Measurements from ENCODE around the gene WBP2.

Gene WBP2

DNA sequence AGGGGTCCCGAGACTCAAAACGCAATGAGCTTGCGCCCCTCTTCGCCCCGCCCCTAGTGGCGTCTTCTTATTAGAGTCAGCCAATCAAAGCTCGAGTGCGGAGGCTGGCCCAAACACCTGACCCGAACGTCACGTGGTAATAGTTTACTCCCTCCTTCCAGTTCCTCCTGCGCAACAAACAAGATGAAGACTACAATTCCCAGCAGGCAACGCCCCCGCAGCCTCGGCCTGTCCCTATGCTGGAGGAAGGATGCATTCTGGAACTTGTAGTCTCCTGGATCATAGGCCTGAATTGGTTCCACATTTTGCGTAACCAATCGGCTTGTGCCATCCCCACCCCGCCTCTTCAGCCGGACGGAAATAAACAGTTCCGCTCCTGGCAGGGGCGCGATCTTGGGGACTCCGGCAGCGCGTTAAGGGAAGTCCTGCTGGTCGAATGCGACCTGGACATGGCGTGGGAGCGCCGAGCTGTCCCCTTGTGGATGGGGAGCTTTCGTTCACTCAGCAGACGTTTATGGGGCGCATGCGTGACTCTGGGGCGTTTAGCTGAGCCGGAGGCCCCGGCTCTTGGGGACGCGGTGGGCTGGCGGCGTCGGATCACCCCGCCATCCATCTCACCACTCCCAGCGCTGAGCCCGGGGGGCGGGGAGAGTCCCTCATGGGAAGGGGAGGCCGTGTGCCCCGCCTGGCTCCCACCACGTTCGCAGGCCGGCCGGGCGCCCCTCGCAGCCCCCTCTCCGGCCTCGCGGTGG lies at the start of gene WBP2:
Gene WBP2, minus strand, starts transcription at position 26 of the 752 bp plus-strand sequence. CDS start 38 bp downstream, outside the sequence.
- peak; percentile 100 for DNase-seq

DNA sequence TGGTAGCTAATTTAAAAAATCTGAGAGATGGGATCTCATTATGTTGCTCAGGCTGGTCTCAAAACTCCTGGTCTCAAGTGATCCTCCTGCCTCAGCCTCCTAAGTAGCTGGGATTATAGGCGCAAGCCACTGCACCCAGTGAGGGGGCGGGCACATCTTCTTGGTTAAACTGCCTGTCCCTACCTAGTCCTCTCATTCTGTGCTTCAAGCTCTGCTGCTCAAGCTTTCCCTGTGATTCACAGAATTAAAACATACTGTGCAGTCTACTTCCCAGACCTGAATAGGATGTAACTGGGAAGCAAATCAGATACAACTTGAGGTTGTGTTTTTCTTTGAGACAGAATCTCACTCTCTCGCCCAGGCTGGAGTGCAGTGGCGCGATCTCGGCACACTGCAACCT lies 47.3 kb upstream of the WBP2 start:
- no peak for DNase-seq

GRCh38 chr17:75901727-75902126 lies 46.6 kb upstream of the WBP2 start:
- no peak for DNase-seq

GRCh38 chr17:75900691-75901533 lies 45.8 kb upstream of the WBP2 start:
- no peak for DNase-seq

DNA sequence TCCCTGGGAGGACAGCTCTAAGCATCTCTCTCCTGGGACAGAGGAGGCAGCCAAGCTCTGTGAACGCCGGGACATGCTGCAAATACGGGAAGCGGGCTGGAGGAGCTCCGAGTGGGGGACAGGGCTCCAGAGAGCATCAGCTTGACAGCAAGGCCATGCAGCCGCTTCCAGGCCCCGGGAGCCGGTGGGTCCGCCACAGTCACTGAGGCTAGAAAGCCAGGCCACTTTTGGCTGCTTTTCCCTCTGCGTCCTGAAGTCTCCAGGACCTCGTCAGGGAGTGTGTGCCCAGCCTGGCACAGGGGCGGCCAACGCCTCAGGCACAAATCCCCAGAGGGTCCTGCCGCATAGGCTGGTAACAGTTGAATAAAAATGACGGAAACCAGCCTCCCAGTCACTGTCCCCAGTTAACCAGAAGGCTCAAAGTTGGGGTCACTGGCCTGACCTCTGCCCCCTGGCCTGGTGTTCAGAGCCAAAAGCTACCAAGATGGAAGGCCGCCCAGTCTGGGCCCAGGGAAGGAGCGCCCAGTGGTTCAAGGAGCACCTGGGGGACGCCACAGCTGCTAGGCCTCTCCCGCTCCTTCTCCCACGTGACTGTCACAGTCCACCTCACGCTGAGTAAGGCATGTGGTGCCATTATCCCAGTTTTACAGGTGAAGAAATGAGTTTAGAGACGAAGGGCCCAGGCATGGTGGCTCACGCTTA lies 44.8 kb upstream of the WBP2 start:
- no peak for DNase-seq

DNA sequence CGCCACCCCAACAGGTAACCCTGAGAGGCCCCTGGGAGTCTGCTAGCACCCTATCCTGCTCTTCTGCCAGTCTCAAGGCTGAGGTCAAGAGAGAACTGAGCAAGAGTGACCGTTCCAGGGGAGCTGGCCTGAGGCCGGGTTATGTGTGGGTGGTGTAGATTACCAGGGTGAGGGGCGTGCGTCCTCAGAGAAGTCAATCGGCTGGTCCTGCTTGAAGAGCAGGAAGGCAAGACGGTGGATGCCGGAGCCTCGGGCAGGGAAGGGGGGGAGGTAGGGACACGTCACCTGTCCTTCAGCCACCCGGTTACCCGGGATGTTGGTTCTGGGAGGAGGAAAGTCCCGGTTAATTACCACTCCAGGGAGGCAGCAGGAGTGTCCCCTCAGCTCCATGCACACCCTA lies 44.2 kb upstream of the WBP2 start:
- DNase-seq, result no peak

DNA sequence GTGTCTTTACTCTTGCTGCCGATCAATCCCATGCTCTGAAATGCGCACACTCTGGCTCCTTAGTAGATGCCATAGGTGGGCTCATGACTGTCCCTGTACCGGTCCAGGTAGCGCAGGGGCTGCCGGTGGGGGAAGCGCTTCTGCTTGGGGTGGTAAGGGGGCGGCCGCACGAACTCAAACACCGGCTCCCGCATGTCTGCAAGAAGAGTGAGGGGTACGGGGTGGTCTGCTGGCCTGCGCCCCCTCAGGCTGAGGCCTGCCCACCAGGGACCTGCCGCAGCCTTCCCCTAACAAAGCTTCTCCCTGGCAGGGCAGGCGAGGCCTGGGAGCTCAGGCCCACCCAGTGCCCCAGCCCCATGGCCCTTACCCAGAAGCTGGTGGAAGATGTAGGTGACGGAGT lies 43.7 kb upstream of the WBP2 start:
- no peak for DNase-seq

DNA sequence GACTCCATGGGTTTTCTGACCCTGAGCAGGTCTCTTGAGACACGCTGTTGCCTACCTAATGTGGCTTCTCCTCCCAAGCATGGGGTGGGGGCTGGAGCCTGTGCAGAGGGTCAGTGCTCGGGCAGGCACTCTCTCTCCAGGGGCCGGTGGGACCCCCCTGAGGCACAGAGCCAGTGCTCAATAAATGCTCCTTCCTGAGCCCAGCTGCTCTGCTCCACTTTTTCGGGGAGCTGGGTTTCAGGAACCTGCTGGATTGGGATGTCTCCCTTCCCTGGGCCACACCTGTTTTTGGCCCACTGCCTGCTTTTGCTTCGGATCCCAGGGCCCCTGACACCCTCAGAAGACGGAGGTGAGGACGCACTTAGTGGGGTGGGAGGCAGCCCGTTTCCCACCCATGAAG lies 42.9 kb upstream of the WBP2 start:
- no peak for DNase-seq

DNA sequence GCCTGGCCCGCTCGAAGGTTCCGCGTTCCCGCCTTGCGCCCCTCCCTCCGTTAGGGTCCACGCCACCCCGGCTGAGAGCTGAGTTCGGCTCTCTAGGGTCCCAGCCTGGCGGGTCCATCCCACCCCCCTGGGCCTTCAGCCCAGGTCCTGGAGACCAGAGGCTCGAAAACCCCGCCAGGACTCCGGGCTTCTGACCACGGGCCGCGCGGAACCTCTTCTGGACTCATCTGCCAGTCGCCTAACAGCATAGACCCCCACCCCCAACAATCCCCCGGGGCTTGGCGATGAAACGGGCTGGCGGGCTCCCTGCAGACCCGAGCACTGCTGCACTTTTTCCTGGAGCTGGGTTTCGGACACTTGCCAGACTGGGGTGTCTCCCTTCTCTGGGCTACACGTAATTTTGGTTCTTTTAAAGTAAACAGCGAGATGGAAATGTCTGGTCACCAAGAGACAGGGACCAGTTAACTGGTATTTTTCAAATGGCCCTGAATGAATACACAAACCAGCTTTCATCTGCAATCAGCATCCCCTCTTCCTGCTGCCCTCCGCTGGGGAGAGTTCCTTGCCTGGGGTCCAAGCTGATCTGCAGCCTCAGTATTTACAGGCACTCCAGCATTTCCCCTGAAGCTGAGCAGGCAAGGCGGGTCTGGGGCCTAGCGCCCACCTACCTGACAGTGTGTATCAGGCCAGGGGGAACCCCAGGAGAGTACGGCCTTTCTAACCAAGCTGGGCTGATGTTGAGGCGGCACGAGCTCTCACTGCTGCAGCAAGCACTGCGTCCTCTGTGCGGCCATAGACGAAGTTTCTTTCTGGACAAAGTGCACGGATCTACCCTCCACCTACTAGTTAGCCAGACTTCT lies 42.3 kb upstream of the WBP2 start:
- DNase-seq, result no peak

GRCh38 chr17:75896415-75897159 lies 41.5 kb upstream of the WBP2 start, which contains the start of gene TRIM65:
TRIM65 (minus strand) TSS chr17:75896951; CDS start chr17:75896937, 14 bp downstream.
- peak; percentile 82 for DNase-seq

DNA sequence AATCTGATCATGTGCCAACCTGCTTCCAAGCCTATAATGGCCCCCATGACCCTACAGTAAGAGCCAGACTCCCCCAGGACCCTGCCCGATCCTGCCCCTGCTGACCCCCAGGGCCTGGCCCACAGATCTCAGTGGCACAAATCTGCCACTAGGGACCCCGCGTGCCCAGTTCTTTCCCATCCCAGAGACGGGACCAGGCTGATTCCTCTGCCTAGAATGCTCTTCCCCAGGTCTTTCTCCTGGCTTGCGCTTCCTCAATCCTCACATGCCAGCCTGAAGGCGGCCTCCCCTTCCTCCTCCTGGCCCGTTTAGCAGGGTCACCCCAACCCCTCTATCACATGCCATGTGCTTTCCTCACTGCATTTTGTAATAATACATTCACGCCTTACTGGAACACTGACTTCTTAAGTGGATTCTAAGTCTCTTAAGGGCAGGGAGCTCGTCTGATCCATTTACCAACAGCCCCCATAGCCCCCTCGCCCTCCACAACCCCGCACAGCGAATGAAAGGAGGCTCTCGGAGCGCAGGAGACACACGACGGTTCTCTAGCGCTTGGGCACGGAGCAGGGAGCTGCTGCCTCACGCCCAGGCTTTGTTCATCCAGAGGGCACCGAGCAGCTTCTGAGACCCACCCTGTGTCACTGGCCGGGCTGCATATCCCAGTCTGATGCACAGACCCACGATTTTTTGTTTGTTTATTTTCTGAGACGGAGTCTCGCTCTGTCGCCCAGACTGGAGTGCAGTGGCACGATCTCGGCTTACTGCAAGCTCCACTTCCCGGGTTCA lies 40.4 kb upstream of the WBP2 start:
- DNase-seq, result no peak

- no peak for DNase-seq
These were observed 39.1 kb upstream of the WBP2 start for GRCh38 chr17:75894049-75894733.

DNA sequence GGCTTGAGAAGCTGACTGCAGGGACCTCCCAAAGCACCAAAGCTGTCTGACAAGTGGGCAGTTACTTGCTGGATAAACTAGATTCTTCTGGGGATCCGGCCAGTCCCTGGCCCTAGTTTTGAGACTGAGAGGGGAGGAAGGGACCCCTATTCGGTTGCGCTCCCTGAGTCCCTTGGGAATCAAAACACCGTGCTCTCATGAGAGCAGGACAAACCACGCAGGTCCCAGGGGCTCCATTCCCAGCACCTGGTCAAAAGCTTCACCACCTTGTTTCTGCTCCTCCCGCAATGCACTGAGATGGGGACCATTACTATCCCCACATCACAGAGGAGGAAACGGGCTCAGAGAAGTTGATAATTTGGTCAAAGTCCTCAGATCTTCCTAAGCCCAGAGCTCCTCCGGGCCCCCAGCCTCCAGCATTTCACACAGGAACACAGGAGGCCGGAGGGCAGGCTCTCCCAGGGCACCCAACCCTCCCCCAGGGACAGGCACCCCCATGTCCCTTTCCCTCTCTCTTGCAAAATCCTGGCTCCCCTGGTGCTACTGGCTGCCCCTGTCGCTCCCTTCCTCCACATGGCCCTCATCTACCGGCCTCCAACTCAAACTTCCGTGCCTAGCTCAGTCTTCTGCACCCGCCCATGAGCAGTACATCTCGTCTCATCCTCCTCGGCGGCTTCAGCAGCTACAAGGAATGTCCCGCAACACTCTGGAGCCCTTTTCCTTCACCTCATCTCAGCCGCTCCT lies 38.3 kb upstream of the WBP2 start:
- DNase-seq, result no peak

DNA sequence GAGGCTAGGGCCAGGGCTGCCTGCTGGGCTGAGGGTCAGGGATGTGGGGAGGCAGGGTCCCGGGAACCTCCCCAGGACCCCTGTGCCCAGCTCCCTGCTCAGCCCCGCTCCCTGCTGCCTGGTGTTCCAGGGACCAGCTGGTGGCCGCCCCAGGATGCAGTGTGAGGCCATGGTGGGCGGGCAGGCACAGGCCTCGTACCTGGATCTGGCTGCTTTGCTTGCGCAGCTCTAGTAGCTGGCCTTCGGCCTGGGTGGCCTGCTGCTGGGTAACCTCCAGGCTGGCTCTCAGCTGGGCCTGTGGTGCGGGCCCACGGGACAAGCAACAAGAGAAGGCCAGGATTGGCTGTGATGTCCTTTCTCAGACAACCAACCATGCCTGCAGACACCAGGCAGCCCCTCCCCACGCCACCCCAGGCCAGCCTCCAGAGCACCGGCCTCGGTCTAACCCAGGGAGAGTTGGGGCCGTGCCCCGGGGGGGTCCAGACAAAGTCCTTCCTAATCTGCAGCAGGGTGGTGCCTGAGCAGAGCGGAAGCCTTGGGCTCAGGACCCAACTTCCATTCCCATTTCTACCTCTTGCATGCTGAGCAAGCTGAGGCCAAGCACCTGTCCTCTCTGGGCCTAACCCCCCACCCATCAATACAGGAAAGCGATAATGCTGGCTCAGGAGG lies 37.6 kb upstream of the WBP2 start:
- no peak for DNase-seq

DNA sequence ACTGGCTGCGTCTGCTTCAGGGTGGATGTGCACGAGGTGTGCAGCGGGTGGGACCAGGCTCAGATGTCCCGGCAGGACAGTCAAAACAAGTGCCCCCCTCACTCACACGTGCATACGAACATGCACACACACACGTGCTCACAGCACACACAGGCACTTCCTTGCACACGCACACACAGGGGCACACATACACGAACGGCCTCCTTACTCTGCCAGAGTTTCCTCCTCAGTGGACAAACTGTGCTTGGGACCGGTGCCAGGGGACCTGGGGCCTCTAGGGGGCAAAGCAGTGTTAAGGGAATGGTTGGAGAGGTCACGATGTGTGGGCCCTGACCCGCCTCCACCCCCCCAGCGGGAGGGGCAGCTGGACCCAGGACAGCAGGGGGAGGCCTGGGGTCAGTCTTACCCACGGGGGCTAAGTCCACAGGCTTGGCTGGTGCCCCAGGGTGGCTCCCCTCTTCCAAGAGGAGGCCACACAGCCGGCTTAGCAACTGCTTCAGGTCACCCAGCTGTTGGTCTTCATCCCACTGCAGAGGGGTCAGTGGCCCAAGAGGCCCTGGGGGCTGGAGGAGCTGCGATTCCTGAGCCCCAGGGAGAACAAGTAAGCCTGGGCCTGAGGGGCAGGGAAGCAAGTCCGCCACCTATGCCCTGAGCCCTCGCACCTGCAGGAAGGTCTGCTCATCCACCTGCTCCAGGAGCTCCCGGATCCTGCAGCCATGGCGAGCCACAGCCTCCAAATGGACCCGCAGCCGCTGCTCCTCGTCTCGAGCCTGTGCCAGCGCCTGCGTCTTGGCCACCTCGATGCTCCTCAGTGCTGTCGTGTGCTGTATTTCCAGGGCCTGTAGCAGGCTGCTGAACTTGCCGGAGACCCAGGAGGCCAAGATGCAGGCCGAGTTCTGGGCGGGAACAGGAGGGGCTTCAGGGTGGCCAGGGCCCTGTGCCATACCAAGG lies 36.7 kb upstream of the WBP2 start:
- DNase-seq, result no peak

- DNase-seq, result no peak
These were observed 36.0 kb upstream of the WBP2 start for GRCh38 chr17:75891022-75891604.

DNA sequence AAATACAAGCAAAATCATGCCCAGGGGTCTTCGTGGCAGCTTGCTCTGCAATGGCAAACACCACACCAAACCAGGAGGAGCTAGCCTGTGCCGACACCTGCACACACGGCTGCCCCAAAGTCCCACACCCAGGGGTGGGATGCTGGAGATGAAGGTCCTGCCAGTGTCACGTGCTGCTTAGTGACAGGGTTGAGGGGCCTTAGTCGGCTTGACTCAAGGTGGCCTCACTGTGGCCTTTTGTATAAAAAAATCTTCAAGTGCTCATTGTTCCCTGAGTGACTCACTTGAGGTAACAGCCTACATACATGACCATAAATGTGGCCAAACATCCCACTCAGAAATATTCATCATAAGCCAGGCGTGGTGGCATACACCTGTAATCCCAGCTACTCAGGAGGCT lies 34.3 kb upstream of the WBP2 start:
- DNase-seq, result no peak

All from CD4-positive, alpha-beta T cell treated with Interleukin-21 for 1 hour (primary cell).